Kidney (tissue), 14 donors: ENCODE measurements around the gene CCDC172. TPM values are rescaled to one million over a fixed set of nuclear protein-coding genes. Genes with fewer than 3 reads are reported as not detected.

Experiments
- DNase-seq, 5 donors: peaks; one replicate each; pipeline ENCODE4 v3.0.0-alpha.2; 2013 to 2020
- FAIRE-seq: peaks from 2 replicates; lab custom pipeline; 2012; peaks lifted over from hg19 to GRCh38; lab: Jason Lieb, UNC
- H3K27ac ChIP-seq, 2 donors: one replicate each; pipeline ENCODE4 v1.7.0; 2013; ENCODE audit warnings: low read depth in 2 of 2, low read length in 2 of 2, inconsistent platforms in 1 of 2
- H3K27me3 ChIP-seq: one replicate; pipeline ENCODE4 v1.7.1; 2013; ENCODE audit warnings: low read length, inconsistent platforms; ENCODE audit not compliant: control insufficient read depth, insufficient read depth
- H3K36me3 ChIP-seq, 3 donors: one replicate each; pipeline versions ENCODE4 v1.7.0 to v1.7.1; 2013; ENCODE audit warnings: low read length in 3 of 3, control low read depth in 1 of 3, inconsistent platforms in 1 of 3; ENCODE audit not compliant: insufficient read depth in 3 of 3, control insufficient read depth in 2 of 3
- H3K4me1 ChIP-seq, 3 donors: one replicate each; pipeline versions ENCODE4 v1.7.0 to v1.7.1; 2013; ENCODE audit warnings: low read length in 3 of 3, inconsistent platforms in 1 of 3, low read depth in 1 of 3; ENCODE audit not compliant: control insufficient read depth in 2 of 3, insufficient read depth in 2 of 3
- H3K4me3 ChIP-seq, 3 donors: one replicate each; pipeline versions ENCODE4 v1.7.0 to v1.8.1; 2013; ENCODE audit warnings: low read length in 3 of 3, control low read depth in 1 of 3, inconsistent platforms in 1 of 3
- H3K9ac ChIP-seq, 3 donors: one replicate each; pipeline versions ENCODE4 v1.7.0 to v1.7.1; 2013; ENCODE audit warnings: low read length in 3 of 3, control low read depth in 1 of 3, inconsistent platforms in 1 of 3
- H3K9me3 ChIP-seq, 3 donors: one replicate each; pipeline versions ENCODE4 v1.7.0 to v1.7.1; 2013; ENCODE audit warnings: low read length in 3 of 3, control low read depth in 1 of 3, inconsistent platforms in 1 of 3; ENCODE audit not compliant: control insufficient read depth in 2 of 3, insufficient read depth in 1 of 3
- CTCF ChIP-seq: IDR thresholded peaks from 3 replicates; pipeline ENCODE4 v1.5.1; 2012; ENCODE audit warnings: mild to moderate bottlenecking, moderate library complexity, borderline replicate concordance; ENCODE audit not compliant: insufficient read depth; ENCODE audit errors: extremely low read depth
- intact Hi-C: fragments of 100-400 bp; cut with DNase I; formaldehyde crosslinking; loops from one replicate; pipeline ENCODE4 v1.11.1; 2022
- polyA plus RNA-seq: library from polyadenylated mRNA; stranded (reverse); fragments of 350-450 nt; fragmentation: Illumina TruSeq; extraction: RNeasy Lipid Tissue Mini Kit (QIAGEN cat#74804); gene quantifications from one replicate; pipeline ENCODE4 v1.2.3, GENCODE V29; 2014; ENCODE audit warnings: low read depth, low replicate concordance; ENCODE audit not compliant: insufficient read depth
- total RNA-seq: library from RNA; stranded (reverse); fragmentation: NEBNext Ultra II Directional; extraction: Animal tissue kit (Norgen Biotek cat#: 25700); gene quantifications from one replicate; pipeline ENCODE4 v1.2.1, GENCODE V29; 2021
- donor health status: control.
- donor health status: control.
- donor health status: control.
- donor health status: control.
- donor health status: control.
- donor health status: DM: yes; HTN: yes; CAD: no.
- donor health status: Normal renal cell carcinoma (clear cell type).

The CCDC172 gene
- total and polyA plus RNA-seq, 2 donors from 2014 or later, result not detected

- intact Hi-C loops, result no loop called here
- H3K9ac ChIP-seq, result no peak overlapping the region
- H3K4me1 ChIP-seq, result no peaks in the 10 kb centered on the region
- TF ChIP-seq CTCF, result no peak
- no peaks in the 10 kb centered on the region for H3K9me3 ChIP-seq
- FAIRE-seq, result no peak
- H3K36me3 ChIP-seq, result no peaks in the 10 kb centered on the region
- no peaks in the 10 kb centered on the region for H3K27me3 ChIP-seq
- H3K27ac ChIP-seq, result no peak overlapping the region
- no peak for DNase-seq
- no peak overlapping the region for H3K4me3 ChIP-seq
Measured at GRCh38 chr10:116324951-116325635, 845 bp downstream of the CCDC172 start.

- no peaks in the 10 kb centered on the region for H3K36me3 ChIP-seq
- TF ChIP-seq CTCF, result no peak
- no peak for FAIRE-seq
Measured at GRCh38 chr10:116325987-116326386, 1.7 kb downstream of the CCDC172 start.

GRCh38 chr10:116329153-116329552, 4.9 kb downstream of the CCDC172 start:
- H3K27me3 ChIP-seq, result no peaks in the 10 kb centered on the region
- intact Hi-C loops, result no loop called here
- FAIRE-seq, result no peak
- no peaks in the 10 kb centered on the region for H3K9me3 ChIP-seq
- no peaks in the 10 kb centered on the region for H3K36me3 ChIP-seq
- no peak for TF ChIP-seq CTCF
- no peak overlapping the region for H3K4me3 ChIP-seq
- H3K4me1 ChIP-seq, result no peaks in the 10 kb centered on the region
- H3K27ac ChIP-seq, result no peak overlapping the region
- no peak overlapping the region for H3K9ac ChIP-seq
- no peak for DNase-seq

More at GRCh38 chr10:116325987-116326386, 1.7 kb downstream of the CCDC172 start:
- H3K4me1 ChIP-seq, result no peaks in the 10 kb centered on the region
- no peaks in the 10 kb centered on the region for H3K9me3 ChIP-seq
- intact Hi-C loops, result no loop called here
- no peak overlapping the region for H3K9ac ChIP-seq
- no peak overlapping the region for H3K27ac ChIP-seq
- DNase-seq, result no peak
- H3K27me3 ChIP-seq, result no peaks in the 10 kb centered on the region
- no peak overlapping the region for H3K4me3 ChIP-seq
